Ramos (cell line): Measurements from ENCODE around the gene FBXL3.
"Not testable (repeated sequence)": the region's sequence is repeated elsewhere in the genome, so short reads cannot be mapped to it uniquely, and the experiment has no call there.

ENCODE experiments used
- in situ Hi-C: fragments of 300-500 bp; cut with MboI; formaldehyde crosslinking; loops from one replicate; pipeline ENCODE4 v1.14.3; 2022; ENCODE audit warnings: low sequenced_read_pairs; ENCODE audit not compliant: unreplicated experiment

FBXL3 gene

DNA sequence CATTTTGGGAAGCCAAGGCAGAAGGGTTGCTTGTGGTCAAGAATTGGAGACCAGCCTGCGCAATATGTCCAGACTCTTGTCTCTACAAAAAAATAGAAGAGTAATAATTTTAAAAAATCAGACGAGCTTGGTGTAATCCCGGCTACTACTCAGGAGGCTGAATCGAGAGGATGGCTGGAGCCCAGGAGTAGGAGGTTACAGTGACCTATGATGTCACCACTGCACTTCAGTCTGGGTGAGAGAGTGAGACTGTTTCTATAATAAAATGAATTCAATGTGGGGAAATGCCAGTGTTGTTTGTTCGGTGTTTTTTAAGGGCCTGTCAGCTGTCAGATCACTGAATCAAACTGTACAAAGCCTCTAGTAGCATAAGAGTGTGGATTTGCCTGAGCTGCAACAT, 1.2 kb upstream of the FBXL3 start:
- in situ Hi-C loops = no loop called here

DNA sequence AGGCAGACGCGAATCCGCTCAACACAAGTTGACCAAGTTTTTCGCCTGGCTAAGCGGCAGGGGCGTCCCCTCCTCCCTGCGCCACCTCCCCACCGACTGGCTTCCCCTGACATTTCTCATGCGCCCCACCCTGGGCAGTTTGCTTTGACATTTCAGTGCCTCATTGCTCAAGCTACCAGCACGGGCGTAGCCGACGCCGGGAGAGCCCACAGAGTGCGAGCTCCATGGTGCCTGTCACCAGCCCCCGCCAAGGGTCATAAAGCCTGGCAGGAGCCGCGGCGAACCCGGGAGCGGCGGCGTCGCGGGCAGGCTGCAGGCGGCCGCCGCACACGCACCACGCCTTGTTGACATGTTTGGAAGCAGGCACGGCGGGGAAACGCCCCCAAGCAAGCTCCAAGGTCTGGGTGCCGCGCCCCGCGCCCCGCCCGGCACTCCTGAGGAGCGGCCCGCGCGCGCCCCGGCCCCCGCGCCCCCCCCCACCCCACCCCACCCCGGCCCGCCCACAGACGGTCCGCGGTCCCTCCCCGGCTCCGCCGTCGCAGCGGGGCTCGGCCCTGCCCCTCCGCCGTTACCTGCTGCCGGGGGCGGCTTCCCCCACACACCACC, 601 bp downstream of the FBXL3 start:
- in situ Hi-C loops = no loop called here

DNA sequence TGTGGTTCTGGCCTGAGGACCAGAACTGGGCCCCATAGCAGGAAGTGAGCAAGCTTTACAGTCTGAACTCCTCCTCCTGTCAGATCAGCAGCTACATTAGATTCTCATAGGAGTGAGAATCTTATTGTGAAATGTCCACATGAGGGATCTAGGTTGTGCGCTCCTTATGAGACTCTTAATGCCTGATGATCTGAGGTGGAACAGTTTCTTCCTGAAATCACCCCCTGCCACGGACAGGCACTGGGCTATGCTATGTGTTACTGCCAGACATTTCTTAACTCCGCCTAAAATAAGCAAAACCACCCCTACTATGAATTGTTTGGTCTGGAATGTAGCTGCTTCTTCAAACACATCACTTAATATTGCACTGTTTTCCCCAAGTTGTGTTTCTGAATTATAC, 4.6 kb downstream of the FBXL3 start:
- in situ Hi-C loops = no loop called here

DNA sequence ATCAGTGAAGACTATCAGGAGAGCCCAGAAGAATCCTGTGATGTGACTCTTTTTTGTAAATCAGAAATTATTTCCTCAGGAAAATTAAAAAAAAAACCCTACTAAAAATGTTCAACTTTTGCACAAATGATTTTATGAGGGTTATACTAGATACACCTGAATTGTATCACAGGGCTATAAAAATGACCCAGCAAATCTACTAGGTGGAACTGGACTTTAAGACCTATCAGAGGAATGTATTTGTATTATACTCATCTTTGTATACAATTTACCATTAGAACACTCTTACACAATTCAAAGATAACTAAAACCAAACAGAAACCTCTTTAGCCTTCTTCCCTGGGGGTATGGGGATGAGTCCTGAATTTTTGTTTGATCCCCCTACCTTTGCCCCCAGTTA, 7.2 kb downstream of the FBXL3 start:
- in situ Hi-C loops = no loop called here

DNA sequence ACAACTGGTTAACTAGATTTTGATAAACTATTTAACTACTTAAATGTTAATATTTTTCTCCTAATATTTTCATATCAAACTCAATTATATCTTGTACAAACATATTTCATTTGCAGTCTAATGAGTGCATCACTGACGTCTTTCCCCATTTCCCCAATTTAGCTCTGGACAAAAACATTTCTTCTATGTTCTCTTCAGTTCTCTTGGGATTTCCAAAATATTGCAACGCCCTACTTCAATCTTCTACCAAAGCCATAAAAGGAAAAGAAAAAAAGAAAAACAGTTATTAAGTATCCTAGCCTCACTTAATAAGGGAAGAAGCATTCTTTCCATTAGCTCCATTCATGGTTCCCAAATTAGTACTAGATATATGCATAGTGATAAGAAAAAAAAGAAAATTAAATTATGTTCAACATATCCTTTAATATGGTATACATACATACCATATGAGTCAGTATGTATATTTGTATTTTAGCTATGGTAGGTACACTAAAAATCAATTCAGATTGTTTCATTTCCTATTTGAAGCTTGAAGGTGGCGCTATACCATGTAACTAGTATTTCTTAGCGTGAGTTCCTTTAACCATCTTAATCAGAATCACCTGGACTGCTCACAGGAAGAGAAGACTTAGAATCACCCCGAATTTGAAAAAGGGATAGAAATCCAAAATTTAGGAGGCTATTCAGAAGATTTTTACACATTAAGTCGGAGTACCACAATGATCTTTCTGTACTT, 9.9 kb downstream of the FBXL3 start:
- in situ Hi-C loops = no loop called here

DNA sequence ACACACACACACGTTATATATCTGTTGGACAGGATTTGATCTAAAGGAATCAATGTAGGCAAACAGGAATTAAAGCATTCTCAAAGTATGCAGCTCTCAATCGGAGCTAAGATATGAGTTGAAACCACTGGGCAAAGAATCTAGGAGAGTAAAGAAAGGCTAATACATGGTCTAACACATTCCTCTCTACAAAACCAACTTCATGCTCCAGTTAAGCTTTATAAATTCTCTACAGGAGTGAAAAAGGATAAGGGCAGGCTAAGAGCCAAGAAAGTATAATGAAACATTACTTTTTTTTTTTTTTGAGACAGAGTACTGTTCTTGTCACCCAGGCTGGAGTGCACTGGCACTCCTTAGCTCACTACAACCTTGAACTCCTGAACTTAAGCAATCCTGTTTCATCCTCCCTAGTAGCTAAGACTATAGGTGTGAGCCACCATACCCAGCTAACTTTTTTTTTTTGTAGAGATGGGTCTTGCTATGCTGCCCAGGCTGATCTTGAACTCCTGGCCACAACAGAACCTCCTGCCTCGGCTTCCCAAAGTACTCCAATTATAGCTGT, 10.6 kb downstream of the FBXL3 start:
- in situ Hi-C loops = no loop called here

DNA sequence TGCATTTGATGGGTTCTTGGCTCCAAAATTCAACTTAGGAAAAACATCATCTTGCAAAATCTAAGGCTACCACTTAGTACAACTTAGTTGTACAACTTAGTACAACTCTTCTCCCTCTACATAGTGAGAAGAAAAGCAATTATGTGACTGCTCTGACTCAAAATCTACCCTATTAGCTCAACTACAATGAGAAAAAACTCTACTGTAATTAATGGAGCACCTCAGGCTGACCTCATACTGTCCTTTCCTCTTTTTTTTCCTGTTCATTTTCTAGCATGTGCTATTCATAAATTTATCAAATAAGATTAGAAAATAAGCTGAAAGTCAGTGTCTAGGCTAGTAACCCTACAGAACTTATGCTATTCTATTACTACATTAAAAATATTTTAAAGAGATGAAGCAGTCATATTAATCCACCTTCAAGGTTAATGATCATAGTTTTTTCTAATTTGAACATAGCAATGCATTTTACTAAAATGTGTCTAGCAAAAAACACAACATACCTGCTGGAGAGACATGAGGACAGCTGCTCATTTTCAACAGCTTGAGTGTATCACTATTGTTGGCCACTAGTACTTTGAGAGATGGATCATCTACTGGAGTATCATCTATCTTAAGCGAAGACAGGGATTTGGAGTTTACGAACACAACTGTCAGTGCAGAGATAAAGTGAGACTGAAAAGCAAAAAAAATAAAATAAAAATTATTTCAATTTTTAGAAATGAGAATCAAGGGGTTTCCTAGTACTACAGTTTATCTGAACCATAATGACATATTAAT, 11.9 kb downstream of the FBXL3 start:
- in situ Hi-C loops = no loop called here

DNA sequence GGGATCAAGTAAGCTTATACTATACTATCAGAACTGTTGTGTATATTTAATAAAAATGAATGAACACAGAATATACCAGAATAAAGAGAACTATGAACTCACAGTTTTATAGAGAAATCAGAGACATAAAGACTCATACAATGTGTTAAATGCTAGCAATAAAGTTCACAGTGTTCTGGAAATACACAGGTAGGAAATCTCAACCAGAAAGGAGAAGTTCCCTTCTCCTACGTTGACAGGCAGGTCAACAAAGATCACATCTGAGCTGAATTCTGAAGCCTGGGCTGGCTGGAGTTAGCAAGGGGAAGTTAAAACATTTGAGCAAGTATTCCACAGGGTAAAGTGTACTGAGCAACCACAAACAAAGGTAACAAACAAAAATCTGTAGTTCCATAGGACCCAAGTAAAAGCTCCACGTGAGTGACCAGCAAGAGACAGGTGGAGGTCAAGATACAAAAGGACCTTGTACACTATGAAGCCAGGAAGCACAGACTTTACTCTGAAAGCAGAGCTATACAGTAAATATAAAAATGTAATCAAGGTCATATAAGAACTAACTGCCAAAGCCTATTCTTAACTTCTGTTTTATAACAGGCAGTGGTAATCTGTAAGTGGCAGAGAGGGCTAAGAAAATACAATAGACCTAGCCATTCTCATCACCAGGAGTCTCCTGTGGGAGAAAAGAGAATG, 13.0 kb downstream of the FBXL3 start:
- in situ Hi-C loops = no loop called here

DNA sequence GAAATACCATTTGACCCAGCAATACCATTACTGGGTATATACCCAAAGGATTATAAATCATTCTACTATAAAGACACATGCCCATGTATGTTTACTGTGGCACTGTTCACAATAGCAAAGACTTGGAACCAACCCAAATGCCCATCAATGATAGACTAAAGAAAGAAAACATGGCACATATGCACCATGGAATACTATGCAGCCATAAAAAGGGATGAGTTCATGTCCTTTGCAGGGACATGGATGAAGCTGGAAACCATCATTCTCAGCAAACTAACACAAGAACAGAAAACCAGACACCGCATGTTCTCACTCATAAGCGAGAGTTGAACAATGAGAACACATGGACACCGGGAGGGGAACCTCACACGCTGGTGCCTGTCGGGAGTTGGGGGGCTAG, 17.2 kb downstream of the FBXL3 start:
- in situ Hi-C loops = not testable (repeated sequence)

DNA sequence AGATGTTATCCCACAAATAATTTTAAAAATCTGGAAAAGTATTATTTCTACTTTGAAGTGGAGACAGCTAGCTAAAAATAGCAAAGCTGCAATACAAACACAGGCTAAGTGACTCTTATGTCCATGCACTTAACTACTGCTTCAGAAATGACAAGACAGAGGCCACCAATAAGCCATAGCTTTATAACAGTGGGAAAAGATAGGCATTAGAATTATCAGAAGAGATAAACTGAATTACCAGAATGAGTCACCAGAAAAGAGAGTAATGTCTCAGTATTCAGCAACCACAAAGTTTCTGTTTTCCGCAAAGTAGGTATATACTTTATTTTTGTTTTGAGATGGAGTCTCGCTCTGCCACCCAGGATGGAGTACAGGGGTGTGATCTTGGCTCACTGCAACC, 17.9 kb downstream of the FBXL3 start:
- in situ Hi-C loops = no loop called here

DNA sequence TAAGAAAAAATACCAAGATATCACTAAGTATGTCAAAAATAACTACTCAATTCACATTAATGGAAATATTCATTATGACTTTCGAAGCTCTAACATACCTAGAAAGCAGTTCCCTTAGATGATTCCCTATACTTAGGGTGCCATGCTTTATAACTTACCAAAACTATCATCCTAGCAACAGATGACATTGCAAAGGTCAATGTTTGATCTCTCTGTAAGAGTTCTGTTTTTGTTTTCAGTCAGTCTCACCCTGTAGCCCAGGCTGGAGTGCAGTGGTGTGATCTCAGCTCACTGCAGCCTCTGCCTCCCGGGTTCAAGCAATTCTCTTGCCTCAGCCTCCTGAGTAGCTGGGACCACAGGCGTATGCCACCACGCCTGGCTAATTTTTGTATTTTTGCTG, 18.6 kb downstream of the FBXL3 start:
- in situ Hi-C loops = not testable (repeated sequence)

DNA sequence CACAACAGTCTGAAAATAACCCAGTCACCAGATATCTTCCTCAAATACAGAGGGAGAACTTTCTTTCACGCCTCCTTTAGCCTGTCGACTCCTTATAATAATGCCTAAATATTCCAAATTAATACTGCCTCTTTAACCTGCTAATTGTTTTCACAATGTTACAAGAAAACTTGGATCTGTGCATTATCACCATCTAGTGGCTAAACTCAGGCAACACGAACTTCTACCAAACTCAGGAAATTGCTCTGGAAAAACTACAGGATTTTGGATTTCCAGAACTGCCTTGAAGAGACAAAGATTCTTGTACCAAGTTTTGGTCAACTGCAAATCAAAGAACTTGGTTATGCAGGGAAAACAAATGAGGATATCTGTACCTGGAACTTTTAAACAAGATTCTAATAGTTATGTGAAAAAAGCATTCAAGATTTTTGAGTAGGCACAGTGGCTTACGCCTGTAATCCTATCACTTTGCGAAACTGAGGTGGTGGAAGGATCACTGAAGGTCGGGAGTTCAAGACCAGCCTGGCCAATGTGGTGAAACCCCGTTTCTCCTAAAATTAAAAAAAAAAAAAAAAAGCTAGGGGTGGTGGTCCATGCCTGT, 24.3 kb downstream of the FBXL3 start:
- in situ Hi-C loops = no loop called here

DNA sequence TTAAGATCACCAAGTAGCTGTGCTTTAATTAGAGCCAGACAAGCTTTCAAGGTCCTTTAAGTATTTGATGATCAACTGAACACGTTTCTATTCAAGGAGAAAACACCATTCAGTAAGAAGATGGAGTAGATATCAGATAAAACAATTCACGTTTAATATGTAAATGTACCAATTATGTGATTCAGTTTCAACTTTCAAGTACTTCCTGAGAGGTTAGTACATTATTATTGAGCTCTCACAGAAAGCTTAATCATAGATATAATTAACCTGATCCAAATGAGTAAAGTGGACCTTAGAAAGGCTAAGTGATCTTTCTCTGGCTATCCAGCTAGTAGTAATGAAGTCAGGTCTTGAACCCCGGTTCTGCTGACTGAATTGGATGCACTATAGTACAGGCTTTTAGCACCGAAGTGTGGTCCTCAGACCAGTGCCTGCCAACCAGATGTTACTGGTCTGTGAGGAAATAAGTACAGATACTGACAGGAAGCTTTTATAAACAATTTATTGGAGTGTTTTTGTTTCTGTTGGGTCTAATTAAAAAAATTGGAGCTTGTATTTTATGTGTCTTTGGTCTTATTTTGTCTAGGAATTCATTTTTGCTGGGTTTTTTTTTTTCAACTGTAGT, 24.9 kb downstream of the FBXL3 start:
- in situ Hi-C loops = no loop called here

DNA sequence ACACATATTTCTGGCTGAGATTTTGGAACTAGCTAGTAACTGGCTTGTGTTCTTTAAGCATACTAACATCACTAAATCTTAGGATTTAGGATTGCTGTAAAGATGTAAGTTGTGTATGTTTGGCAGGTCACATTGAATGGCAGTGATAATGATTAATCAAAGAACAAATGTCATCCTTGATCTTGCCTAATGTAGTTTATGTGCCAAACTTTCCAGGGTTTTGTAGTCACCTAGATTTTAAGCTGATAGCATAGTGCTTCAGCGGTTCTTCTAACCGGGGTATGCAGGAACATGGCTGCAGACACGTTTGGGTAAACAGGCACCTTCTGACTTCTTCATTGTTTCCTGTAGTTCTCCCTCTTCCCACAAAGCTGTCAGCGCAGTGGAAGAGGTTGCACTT, 25.4 kb downstream of the FBXL3 start:
- in situ Hi-C loops = no loop called here

DNA sequence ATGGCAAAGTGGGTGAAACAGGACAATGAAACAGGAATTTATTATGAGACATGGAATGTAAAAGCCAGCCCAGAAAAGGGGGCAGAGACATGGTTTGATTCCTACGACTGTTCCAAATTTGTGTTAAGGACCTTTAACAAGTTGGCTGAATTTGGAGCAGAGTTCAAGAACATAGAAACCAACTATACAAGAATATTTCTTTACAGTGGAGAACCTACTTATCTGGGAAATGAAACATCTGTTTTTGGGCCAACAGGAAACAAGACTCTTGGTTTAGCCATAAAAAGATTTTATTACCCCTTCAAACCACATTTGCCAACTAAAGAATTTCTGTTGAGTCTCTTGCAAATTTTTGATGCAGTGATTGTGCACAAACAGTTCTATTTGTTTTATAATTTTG, 26.5 kb downstream of the FBXL3 start:
- in situ Hi-C loops = no loop called here

DNA sequence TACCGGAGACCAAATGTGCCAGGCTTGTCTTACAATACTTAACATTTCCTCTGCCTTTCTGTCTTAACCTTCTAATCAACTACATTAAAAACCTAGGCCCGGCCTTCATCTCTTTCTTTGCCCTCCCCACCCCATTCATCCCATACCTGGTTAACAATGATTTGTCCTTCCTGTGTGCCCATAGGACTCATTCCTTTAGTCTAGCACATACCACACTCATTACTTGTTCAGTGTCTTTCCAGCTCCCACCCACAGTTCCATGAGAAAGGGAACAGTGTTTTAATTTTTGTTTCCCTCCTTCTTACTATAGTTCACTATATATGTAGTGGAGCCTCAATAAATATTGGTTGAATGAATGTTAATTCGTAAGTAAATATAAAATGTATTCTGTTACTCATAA, 32.7 kb downstream of the FBXL3 start:
- in situ Hi-C loops = no loop called here

DNA sequence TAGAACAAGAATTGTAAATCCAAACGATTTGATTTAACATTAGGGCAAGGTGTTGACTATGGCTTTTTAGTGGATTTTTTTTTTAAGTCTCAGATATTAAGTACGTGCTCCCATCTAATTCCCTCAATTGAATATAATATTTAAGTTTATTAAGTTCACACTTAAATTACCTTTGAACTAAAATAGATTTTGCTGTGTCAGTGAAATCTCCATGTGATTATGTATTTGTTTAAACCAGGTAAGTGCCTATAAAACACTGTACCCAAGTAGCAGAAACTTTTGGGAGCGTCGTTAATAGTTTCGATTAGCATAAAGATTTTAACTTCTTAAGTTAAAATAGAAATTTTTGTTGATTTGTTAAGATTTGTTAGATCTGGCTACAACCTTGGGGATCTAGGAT, 33.5 kb downstream of the FBXL3 start:
- in situ Hi-C loops = no loop called here

DNA sequence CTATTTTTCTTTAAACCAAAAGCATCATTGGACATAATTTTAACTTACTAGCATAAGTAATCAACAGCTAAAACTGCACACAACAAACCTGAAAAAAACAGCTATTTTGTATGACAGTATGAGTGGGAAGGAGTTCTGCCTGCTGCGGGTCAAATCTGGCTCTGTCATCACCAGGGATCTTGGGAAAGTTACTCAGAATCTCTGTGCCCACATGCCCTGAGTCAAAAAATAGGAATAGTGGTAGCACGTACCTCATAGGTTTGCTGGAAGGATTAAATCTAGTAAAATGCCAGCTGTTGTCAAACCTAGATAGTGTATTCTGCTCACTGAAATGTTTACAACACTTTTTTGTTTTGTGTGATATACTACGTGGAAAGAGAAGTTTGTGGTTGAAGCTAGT, 33.9 kb downstream of the FBXL3 start:
- in situ Hi-C loops = no loop called here

DNA sequence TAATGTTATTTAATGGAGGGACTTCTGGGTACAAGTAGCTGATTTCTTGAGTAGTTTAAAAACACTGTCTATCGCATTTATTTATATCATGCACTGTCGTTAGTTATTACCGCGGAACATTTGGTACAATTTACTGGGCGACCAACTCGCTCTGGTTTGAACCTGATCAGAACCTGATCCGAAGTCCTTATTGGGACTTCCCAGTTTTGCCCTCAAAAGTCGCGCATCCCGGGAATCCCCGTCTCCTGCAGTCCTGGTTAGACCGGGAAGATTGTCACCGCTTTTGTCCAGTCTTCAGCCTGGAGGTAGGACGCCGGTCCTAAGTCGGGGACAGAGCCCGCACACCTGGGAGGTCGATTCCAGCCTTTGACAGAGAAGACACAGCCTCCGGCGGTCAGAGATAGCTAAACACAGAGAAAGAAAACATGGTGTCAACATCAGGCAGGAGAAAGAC, 34.4 kb downstream of the FBXL3 start:
- in situ Hi-C loops = no loop called here
